Small intestine (tissue), 7 donors: ENCODE measurements around the gene PCDHGA4. TPM values are rescaled to one million over a fixed set of nuclear protein-coding genes. Genes with fewer than 3 reads are reported as not detected.

ENCODE experiments used
- DNase-seq, 2 donors: peaks; one replicate each; pipeline versions ENCODE4 v3.0.0 to v3.0.0-alpha.2; 2013
- FAIRE-seq: peaks from 2 replicates; lab custom pipeline; 2012; peaks lifted over from hg19 to GRCh38; lab: Jason Lieb, UNC
- H3K27ac ChIP-seq, 3 donors: one replicate each; pipeline ENCODE4 v1.5.1; 2013; ENCODE audit warnings: low read length in 2 of 3, mild to moderate bottlenecking in 2 of 3, control low read depth in 1 of 3, inconsistent platforms in 1 of 3, low read depth in 1 of 3, moderate library complexity in 1 of 3
- H3K27me3 ChIP-seq, 3 donors: one replicate each; pipeline ENCODE4 v1.6.1; 2013; ENCODE audit warnings: low read length in 3 of 3, inconsistent platforms in 1 of 3; ENCODE audit not compliant: control insufficient read depth in 3 of 3, insufficient read depth in 3 of 3
- H3K36me3 ChIP-seq, 3 donors: one replicate each; pipeline ENCODE4 v1.6.1; 2013; ENCODE audit warnings: low read length in 3 of 3, inconsistent platforms in 1 of 3, low read depth in 1 of 3, mild to moderate bottlenecking in 1 of 3, moderate library complexity in 1 of 3; ENCODE audit not compliant: control insufficient read depth in 3 of 3, insufficient read depth in 2 of 3
- H3K4me1 ChIP-seq, 3 donors: one replicate each; pipeline ENCODE4 v1.6.1; 2013; ENCODE audit warnings: low read length in 2 of 3, inconsistent platforms in 1 of 3, low read depth in 1 of 3, mild to moderate bottlenecking in 1 of 3, moderate library complexity in 1 of 3; ENCODE audit not compliant: control insufficient read depth in 3 of 3, insufficient read depth in 2 of 3
- H3K4me3 ChIP-seq, 3 donors: one replicate each; pipeline ENCODE4 v1.5.1; 2013; ENCODE audit warnings: low read length in 3 of 3, control low read depth in 1 of 3, inconsistent platforms in 1 of 3, low read depth in 1 of 3, mild to moderate bottlenecking in 1 of 3, moderate library complexity in 1 of 3
- H3K9me3 ChIP-seq, 2 donors: one replicate each; pipeline ENCODE4 v1.6.1; 2013; ENCODE audit warnings: low read depth in 1 of 2, low read length in 1 of 2; ENCODE audit not compliant: control insufficient read depth in 2 of 2, insufficient read depth in 1 of 2
- WGBS, 3 donors: extraction: QIAGEN DNeasy Blood & Tissue Kit; methylation state at CpG; one replicate each; pipeline ENCODE4 v1.1.7; 2013; 5-methylcytosine and 5-hydroxymethylcytosine counted together
- polyA plus RNA-seq, 4 donors: library from polyadenylated mRNA; stranded (reverse) in 3 of 4; unstranded in 1 of 4; fragments of 200-250 nt in 3 of 4; fragments of 120-200 nt in 1 of 4; gene quantifications; one replicate each; pipeline versions ENCODE4 v1.2.1 to v1.2.3, GENCODE V29; 2013
- donor health status: healthy with polysubstance abuse.
- donor health status: control.
- donor health status: control.
- donor health status: Bipolar disorder and iron deficiency.
- donor health status: healthy.

The PCDHGA4 gene
- polyA plus RNA-seq, 4 donors: 0.31 to 0.43 TPM; not detected in 2

GRCh38 chr5:141356133-141356532, 1.3 kb downstream of the PCDHGA4 start:
- H3K4me3 ChIP-seq: no peak overlapping the region
- FAIRE-seq: no peak
- no peak overlapping the region for H3K27ac ChIP-seq
- H3K4me1 ChIP-seq: no peaks in the 10 kb centered on the region
- H3K9me3 ChIP-seq: peaks cover 2 to 59% of the 10 kb centered on the region in 2 donors
- DNase-seq: no peak
- WGBS, 3 donors: 67 to 73% (median 73%) methylated on average over 5 of the region's 5 CpGs
- H3K27me3 ChIP-seq: peaks cover 2 to 19% (median 16%) of the 10 kb centered on the region in 3 donors
- H3K36me3 ChIP-seq: no peaks in the 10 kb centered on the region

DNA sequence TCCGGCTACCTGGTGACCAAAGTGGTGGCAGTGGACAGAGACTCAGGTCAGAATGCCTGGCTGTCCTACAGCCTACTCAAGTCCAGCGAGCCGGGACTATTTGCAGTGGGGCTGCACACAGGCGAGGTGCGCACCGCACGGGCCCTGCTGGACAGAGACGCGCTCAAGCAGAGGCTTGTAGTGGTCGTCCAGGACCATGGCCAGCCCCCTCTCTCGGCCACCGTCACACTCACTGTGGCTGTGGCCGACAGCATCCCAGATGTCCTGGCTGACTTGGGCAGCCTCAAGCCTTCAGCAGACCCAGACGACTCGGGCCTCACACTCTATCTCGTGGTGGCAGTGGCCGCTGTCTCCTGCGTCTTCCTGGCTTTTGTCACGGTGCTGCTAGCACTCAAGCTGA, 2.1 kb downstream of the PCDHGA4 start:
- 54 to 62% (median 54%) methylated on average over 19 of the region's 19 CpGs for WGBS, 3 donors
- Histone ChIP-seq H3K9me3 (peaks cover 0 to 59% of the 10 kb centered on the region in 2 donors), H3K36me3 (no peaks in the 10 kb centered on the region), H3K4me3 (no peak overlapping the region), H3K27ac (no peak overlapping the region), H3K4me1 (no peaks in the 10 kb centered on the region), H3K27me3 (peaks cover 2 to 21% (median 18%) of the 10 kb centered on the region in 3 donors)
- DNase-seq (no peak), FAIRE-seq (no peak)

- Histone ChIP-seq H3K9me3 (peaks cover 2 to 64% of the 10 kb centered on the region in 2 donors), H3K36me3 (no peaks in the 10 kb centered on the region), H3K4me3 (no peak within 1 kb of the TSS), H3K4me1 (no peaks in the 10 kb centered on the region), H3K27me3 (peaks cover 0 to 32% (median 21%) of the 10 kb centered on the region in 3 donors), H3K27ac (no peak within 1 kb of the TSS)
- DNase-seq: peak in 1 of 2 donors; percentile 20
- no peak for FAIRE-seq
- 21 to 33% (median 31%) methylated on average over 24 of the region's 24 CpGs for WGBS, 3 donors
These were observed 5.1 kb downstream of the PCDHGA4 start, which contains the start of gene PCDHGB2 for GRCh38 chr5:141359790-141360426. PCDHGB2 (plus strand) TSS chr5:141359994; CDS start chr5:141360136, 142 bp downstream.

DNA sequence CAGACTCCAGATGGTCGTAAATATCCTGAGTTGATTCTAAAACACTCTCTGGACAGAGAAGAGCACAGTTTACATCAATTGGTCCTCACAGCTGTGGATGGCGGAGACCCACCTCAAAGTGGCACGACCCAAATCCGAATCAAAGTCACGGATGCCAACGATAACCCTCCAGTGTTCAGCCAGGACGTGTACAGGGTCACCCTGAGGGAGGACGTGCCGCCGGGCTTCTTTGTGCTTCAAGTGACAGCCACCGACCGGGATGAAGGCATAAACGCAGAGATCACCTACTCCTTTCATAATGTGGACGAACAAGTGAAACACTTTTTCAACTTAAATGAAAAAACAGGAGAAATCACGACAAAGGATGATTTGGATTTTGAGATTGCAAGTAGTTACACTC, 5.9 kb downstream of the PCDHGA4 start:
- H3K36me3 ChIP-seq: no peaks in the 10 kb centered on the region
- H3K4me1 ChIP-seq: no peaks in the 10 kb centered on the region
- 40 to 53% (median 48%) methylated on average over 15 of the region's 15 CpGs for WGBS, 3 donors
- FAIRE-seq (no peak), DNase-seq (no peak)
- peaks cover 2 to 64% of the 10 kb centered on the region in 2 donors for H3K9me3 ChIP-seq
- H3K4me3 ChIP-seq: no peak overlapping the region
- H3K27ac ChIP-seq: no peak overlapping the region
- H3K27me3 ChIP-seq: peaks cover 0 to 38% (median 25%) of the 10 kb centered on the region in 3 donors

GRCh38 chr5:141362719-141363118, 7.9 kb downstream of the PCDHGA4 start:
- DNase-seq: no peak
- H3K4me3 ChIP-seq: no peak overlapping the region
- no peak for FAIRE-seq
- H3K27me3 ChIP-seq: peaks cover 0 to 46% (median 31%) of the 10 kb centered on the region in 3 donors
- no peaks in the 10 kb centered on the region for H3K36me3 ChIP-seq
- H3K4me1 ChIP-seq: no peaks in the 10 kb centered on the region
- H3K9me3 ChIP-seq: peaks cover 4 to 56% of the 10 kb centered on the region in 2 donors
- no peak overlapping the region for H3K27ac ChIP-seq

DNA sequence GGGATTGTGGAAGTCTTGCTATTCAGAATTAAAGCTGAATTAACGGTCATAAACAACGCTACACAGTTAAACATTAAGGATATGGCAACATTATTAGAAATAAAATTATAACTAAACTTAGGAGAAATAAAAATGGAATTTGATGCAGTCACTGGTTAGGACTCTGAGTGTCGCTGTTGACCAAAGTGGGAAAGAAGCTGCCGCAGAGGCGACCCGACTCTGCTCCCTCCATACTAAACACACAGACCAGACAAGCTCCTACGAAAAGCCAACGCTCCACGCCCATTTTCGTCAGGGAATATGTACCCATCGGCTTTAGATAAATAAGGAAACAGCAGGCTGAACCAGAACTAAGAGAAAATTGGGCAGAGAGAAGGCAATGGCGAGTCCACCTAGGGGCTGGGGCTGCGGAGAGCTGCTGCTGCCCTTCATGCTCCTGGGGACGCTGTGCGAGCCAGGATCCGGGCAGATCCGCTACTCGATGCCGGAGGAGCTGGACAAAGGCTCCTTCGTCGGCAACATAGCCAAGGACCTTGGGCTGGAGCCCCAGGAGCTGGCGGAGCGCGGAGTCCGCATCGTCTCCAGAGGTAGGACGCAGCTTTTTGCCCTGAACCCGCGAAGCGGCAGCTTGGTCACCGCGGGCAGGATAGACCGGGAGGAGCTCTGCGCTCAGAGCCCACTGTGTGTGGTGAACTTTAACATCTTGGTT, 9.3 kb downstream of the PCDHGA4 start, which contains the start of gene PCDHGA5:
Gene PCDHGA5, plus strand, starts transcription at position 211 of the 709 bp plus-strand sequence. Its CDS starts 169 bp downstream, at position 380.
- no peak for DNase-seq
- Histone ChIP-seq H3K27ac (no peak within 1 kb of the TSS), H3K36me3 (no peaks in the 10 kb centered on the region), H3K9me3 (peaks cover 4 to 53% of the 10 kb centered on the region in 2 donors), H3K4me1 (no peaks in the 10 kb centered on the region), H3K27me3 (peaks cover 0 to 46% (median 31%) of the 10 kb centered on the region in 3 donors), H3K4me3 (no peak within 1 kb of the TSS)
- FAIRE-seq: no peak
- 20 to 41% (median 34%) methylated on average over 34 of the region's 34 CpGs for WGBS, 3 donors

GRCh38 chr5:141366016-141366896, 11.4 kb downstream of the PCDHGA4 start:
- no peak for FAIRE-seq
- H3K27ac ChIP-seq: no peak overlapping the region
- H3K9me3 ChIP-seq: peaks cover 4 to 53% of the 10 kb centered on the region in 2 donors
- WGBS, 3 donors: 38 to 56% (median 53%) methylated on average over 46 of the region's 46 CpGs
- H3K27me3 ChIP-seq: peaks cover 0 to 41% (median 30%) of the 10 kb centered on the region in 3 donors
- no peaks in the 10 kb centered on the region for H3K36me3 ChIP-seq
- no peak overlapping the region for H3K4me3 ChIP-seq
- DNase-seq: no peak
- no peaks in the 10 kb centered on the region for H3K4me1 ChIP-seq
